GM23338 (cell line): ENCODE data around the gene CTTN. TPM values are rescaled to one million over a fixed set of nuclear protein-coding genes. Genes with fewer than 3 reads are reported as not detected.

Experiments used
- ATAC-seq: fragments of 200-7000 bp; cut with Tn5 transposase; 3 replicates; pipeline ENCODE4 v1.9.1; 2020
- DNase-seq: peaks from one replicate; pipeline ENCODE4 v3.0.0-alpha.2; 2015; ENCODE audit warnings: low spot score
- H2AFZ ChIP-seq: fragments of 200-600 bp; sonication (generic); 2 replicates; pipeline ENCODE4 v1.8.0; 2016; ENCODE audit warnings: antibody characterized with exemption, mild to moderate bottlenecking, moderate library complexity
- H3F3A ChIP-seq: fragments of 200-600 bp; sonication (generic); replicated peaks from 2 replicates; pipeline ENCODE4 v1.8.0; 2017; ENCODE audit warnings: antibody characterized with exemption, mixed run types, low read depth
- H3K27ac ChIP-seq: fragments of 200-600 bp; sonication (generic); 2 replicates; pipeline ENCODE4 v1.6.1; 2016; ENCODE audit warnings: low read depth
- H3K27me3 ChIP-seq: fragments of 200-600 bp; sonication (generic); 2 replicates; pipeline ENCODE4 v1.8.0; 2016; ENCODE audit warnings: mild to moderate bottlenecking, mixed run types, moderate library complexity; ENCODE audit not compliant: insufficient read depth
- H3K36me3 ChIP-seq: fragments of 200-600 bp; sonication (generic); 2 replicates; pipeline ENCODE4 v1.8.0; 2016; ENCODE audit warnings: mild to moderate bottlenecking; ENCODE audit not compliant: insufficient read depth
- H3K4me1 ChIP-seq: fragments of 200-600 bp; sonication (generic); 2 replicates; pipeline ENCODE4 v1.8.0; 2016; ENCODE audit warnings: mild to moderate bottlenecking, moderate library complexity; ENCODE audit not compliant: insufficient read depth
- H3K4me2 ChIP-seq: fragments of 200-600 bp; sonication (generic); 2 replicates; pipeline ENCODE4 v1.7.1; 2017; ENCODE audit warnings: mixed run types
- H3K4me3 ChIP-seq: fragments of 200-600 bp; sonication (generic); 2 replicates; pipeline ENCODE4 v1.6.1; 2016; ENCODE audit warnings: mixed run types
- H3K79me2 ChIP-seq: fragments of 200-600 bp; sonication (generic); replicated peaks from 2 replicates; pipeline ENCODE4 v1.8.0; 2017; ENCODE audit warnings: mild to moderate bottlenecking; ENCODE audit not compliant: insufficient read depth
- H3K9me2 ChIP-seq: fragments of 200-600 bp; sonication (generic); 2 replicates; pipeline ENCODE4 v1.8.0; 2017; ENCODE audit not compliant: insufficient read depth
- H4K20me1 ChIP-seq: fragments of 200-600 bp; sonication (generic); replicated peaks from 2 replicates; pipeline ENCODE4 v1.8.0; 2017; ENCODE audit warnings: mild to moderate bottlenecking; ENCODE audit not compliant: insufficient read depth
- H3K27ac Mint-ChIP-seq: 2 replicates; pipeline ENCODE4 v1.8.0; 2020; ENCODE audit warnings: inconsistent platforms, mild to moderate bottlenecking, moderate library complexity, mixed read lengths
- H3K27me3 Mint-ChIP-seq: 3 replicates; pipeline ENCODE4 v1.8.0; 2022; ENCODE audit warnings: low read depth, mild to moderate bottlenecking, moderate library complexity, mixed read lengths, inconsistent platforms; ENCODE audit not compliant: insufficient read depth, poor library complexity
- H3K36me3 Mint-ChIP-seq: 3 replicates; pipeline ENCODE4 v1.8.0; 2021; ENCODE audit warnings: low read depth, mild to moderate bottlenecking, inconsistent platforms, moderate library complexity, mixed read lengths
- H3K4me1 Mint-ChIP-seq: 3 replicates; pipeline ENCODE4 v1.8.0; 2020; ENCODE audit warnings: mild to moderate bottlenecking, inconsistent platforms, mixed read lengths
- H3K4me3 Mint-ChIP-seq: 3 replicates; pipeline ENCODE4 v1.8.0; 2021; ENCODE audit warnings: moderate library complexity, mild to moderate bottlenecking, inconsistent platforms, mixed read lengths
- H3K9me3 Mint-ChIP-seq: 3 replicates; pipeline ENCODE4 v1.8.0; 2020; ENCODE audit warnings: moderate library complexity, mild to moderate bottlenecking, inconsistent platforms, mixed read lengths
- CREB1 ChIP-seq: fragments of 250-450 bp; sonication (Bioruptor Pico); IDR thresholded peaks from 2 replicates; pipeline ENCODE4 v1.5.0; 2020; ENCODE audit warnings: low read depth, mild to moderate bottlenecking, moderate library complexity
- EZH2 ChIP-seq: fragments of 200-600 bp; sonication (generic); IDR thresholded peaks from one replicate; pipeline ENCODE4 v1.8.0; 2017; ENCODE audit warnings: antibody characterized with exemption, mild to moderate bottlenecking, low read depth; ENCODE audit not compliant: unreplicated experiment
- EZH2phosphoT487 ChIP-seq: fragments of 200-600 bp; sonication (generic); IDR thresholded peaks from one replicate; pipeline ENCODE4 v1.8.1; 2018; ENCODE audit warnings: antibody characterized with exemption; ENCODE audit not compliant: unreplicated experiment
- NANOG ChIP-seq: IDR thresholded peaks from 2 replicates; pipeline ENCODE4 v1.6.1; 2016; ENCODE audit warnings: antibody characterized with exemption, borderline replicate concordance
- POLR2AphosphoS5 ChIP-seq: IDR thresholded peaks from 2 replicates; pipeline ENCODE4 v1.6.1; 2016; ENCODE audit warnings: antibody characterized with exemption, low read depth
- STAT1 ChIP-seq: IDR thresholded peaks from one replicate; pipeline ENCODE4 v1.6.1; 2016; ENCODE audit warnings: antibody characterized with exemption; ENCODE audit not compliant: unreplicated experiment
- ZNF114 ChIP-seq: fragments of 250-450 bp; sonication (Bioruptor Pico); IDR thresholded peaks from 2 replicates; pipeline ENCODE4 v1.5.0; 2020; ENCODE audit warnings: mild to moderate bottlenecking, moderate library complexity
- ZNF331 ChIP-seq: fragments of 250-450 bp; sonication (Bioruptor Pico); IDR thresholded peaks from 2 replicates; pipeline ENCODE4 v1.5.0; 2020; ENCODE audit warnings: low read depth, mild to moderate bottlenecking, moderate library complexity
- polyA plus RNA-seq: library from polyadenylated mRNA; unstranded; fragments of >200 nt; fragmentation: Nextera tagmentation; extraction: Ambion mirVana; gene quantifications from 2 replicates; pipeline ENCODE4 v1.2.1, GENCODE V29; 2016
- total RNA-seq: library from RNA; depleted of rRNA; stranded (reverse); fragments of >200 nt; shearing (Covaris generic); gene quantifications from 2 replicates; pipeline ENCODE4 v1.2.3, GENCODE V29; 2014
- TF ChIP-seq, protein P1 (sequence below): fragments of 250-450 bp; sonication (Bioruptor Pico); IDR thresholded peaks from 2 replicates; pipeline ENCODE4 v1.5.0; 2020; ENCODE audit warnings: mild to moderate bottlenecking, moderate library complexity
- TF ChIP-seq, protein P2 (sequence below), 2 experiments: fragments of 200-600 bp in 1 of 2; sonication (generic) in 1 of 2; conservative IDR thresholded peaks; 2 replicates each; pipeline versions ENCODE4 v1.5.1 to v1.6.1; 2016 to 2017; ENCODE audit warnings: antibody characterized with exemption in 2 of 2, low read depth in 2 of 2, mild to moderate bottlenecking in 2 of 2, moderate library complexity in 1 of 2
- TF ChIP-seq, protein P3 (sequence below): IDR thresholded peaks from 2 replicates; pipeline ENCODE4 v1.6.1; 2016; ENCODE audit warnings: antibody characterized with exemption

CTTN gene
- total and polyA plus RNA-seq, 2 experiments from 2014 or later, result 163 to 343 TPM

DNA sequence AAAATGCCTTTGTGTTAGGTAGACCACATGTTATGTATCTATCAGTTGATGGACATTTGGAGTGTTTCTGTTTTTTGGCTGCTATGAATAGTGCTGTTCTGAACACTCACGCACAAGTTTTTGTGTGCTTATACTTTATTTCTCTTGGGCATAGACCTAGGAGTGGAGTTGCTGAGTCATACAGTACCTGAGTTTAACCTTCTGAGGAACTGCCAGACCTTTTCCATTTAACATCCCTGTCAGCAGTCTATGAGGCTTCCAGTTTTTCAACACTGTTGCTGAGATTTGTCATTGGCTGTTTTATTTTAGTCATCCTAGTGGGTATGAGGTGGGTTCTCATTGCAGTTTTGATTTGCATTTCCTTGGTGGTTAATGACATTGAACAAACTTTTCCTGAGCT, 4.4 kb downstream of the CTTN start (continued):
- TF ChIP-seq, protein P1, sequence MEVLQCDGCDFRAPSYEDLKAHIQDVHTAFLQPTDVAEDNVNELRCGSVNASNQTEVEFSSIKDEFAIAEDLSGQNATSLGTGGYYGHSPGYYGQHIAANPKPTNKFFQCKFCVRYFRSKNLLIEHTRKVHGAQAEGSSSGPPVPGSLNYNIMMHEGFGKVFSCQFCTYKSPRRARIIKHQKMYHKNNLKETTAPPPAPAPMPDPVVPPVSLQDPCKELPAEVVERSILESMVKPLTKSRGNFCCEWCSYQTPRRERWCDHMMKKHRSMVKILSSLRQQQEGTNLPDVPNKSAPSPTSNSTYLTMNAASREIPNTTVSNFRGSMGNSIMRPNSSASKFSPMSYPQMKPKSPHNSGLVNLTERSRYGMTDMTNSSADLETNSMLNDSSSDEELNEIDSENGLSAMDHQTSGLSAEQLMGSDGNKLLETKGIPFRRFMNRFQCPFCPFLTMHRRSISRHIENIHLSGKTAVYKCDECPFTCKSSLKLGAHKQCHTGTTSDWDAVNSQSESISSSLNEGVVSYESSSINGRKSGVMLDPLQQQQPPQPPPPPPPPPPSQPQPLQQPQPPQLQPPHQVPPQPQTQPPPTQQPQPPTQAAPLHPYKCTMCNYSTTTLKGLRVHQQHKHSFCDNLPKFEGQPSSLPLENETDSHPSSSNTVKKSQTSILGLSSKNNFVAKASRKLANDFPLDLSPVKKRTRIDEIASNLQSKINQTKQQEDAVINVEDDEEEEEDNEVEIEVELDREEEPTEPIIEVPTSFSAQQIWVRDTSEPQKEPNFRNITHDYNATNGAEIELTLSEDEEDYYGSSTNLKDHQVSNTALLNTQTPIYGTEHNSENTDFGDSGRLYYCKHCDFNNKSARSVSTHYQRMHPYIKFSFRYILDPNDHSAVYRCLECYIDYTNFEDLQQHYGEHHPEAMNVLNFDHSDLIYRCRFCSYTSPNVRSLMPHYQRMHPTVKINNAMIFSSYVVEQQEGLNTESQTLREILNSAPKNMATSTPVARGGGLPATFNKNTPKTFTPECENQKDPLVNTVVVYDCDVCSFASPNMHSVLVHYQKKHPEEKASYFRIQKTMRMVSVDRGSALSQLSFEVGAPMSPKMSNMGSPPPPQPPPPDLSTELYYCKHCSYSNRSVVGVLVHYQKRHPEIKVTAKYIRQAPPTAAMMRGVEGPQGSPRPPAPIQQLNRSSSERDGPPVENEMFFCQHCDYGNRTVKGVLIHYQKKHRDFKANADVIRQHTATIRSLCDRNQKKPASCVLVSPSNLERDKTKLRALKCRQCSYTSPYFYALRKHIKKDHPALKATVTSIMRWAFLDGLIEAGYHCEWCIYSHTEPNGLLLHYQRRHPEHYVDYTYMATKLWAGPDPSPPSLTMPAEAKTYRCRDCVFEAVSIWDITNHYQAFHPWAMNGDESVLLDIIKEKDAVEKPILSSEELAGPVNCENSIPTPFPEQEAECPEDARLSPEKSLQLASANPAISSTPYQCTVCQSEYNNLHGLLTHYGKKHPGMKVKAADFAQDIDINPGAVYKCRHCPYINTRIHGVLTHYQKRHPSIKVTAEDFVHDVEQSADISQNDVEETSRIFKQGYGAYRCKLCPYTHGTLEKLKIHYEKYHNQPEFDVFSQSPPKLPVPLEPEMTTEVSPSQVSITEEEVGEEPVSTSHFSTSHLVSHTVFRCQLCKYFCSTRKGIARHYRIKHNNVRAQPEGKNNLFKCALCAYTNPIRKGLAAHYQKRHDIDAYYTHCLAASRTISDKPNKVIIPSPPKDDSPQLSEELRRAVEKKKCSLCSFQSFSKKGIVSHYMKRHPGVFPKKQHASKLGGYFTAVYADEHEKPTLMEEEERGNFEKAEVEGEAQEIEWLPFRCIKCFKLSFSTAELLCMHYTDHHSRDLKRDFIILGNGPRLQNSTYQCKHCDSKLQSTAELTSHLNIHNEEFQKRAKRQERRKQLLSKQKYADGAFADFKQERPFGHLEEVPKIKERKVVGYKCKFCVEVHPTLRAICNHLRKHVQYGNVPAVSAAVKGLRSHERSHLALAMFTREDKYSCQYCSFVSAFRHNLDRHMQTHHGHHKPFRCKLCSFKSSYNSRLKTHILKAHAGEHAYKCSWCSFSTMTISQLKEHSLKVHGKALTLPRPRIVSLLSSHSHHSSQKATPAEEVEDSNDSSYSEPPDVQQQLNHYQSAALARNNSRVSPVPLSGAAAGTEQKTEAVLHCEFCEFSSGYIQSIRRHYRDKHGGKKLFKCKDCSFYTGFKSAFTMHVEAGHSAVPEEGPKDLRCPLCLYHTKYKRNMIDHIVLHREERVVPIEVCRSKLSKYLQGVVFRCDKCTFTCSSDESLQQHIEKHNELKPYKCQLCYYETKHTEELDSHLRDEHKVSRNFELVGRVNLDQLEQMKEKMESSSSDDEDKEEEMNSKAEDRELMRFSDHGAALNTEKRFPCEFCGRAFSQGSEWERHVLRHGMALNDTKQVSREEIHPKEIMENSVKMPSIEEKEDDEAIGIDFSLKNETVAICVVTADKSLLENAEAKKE (CRISPR knock-in tag), result no peak
- no peak for TF ChIP-seq ZNF331

DNA sequence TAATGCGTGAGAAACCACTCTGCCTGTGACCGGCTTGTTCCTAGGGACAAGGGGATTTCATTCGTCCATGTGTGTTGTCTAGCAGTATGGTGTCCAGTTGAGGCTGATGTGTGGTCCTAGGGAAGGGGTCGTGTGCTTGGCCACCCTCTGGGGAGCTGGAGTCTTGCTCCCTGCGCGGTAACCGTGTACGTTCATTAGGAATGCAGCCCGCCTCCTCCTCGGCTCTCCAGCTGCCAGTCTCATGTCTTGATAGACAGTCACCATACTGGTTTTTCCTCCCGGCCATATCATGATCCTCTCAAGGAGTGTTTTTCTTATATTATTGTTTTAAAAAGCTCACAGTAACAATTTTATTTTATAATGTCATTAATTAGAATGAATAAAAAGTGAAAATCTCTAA, 5.9 kb downstream of the CTTN start:
- H3K4me1 Mint-ChIP-seq, result peaks cover 18% of the 10 kb centered on the region
- Histone ChIP-seq H3K27me3 (no peaks in the 10 kb centered on the region), H3K79me2 (peaks cover 80% of the 10 kb centered on the region), H3K4me2 (no peak overlapping the region), H3K36me3 (peaks cover 37% of the 10 kb centered on the region), H3K4me3 (no peak overlapping the region), H2AFZ (no peak overlapping the region), H3F3A (peaks cover 4% of the 10 kb centered on the region), H4K20me1 (peaks cover 45% of the 10 kb centered on the region), H3K4me1 (peaks cover 22% of the 10 kb centered on the region), H3K27ac (no peak overlapping the region; the same call in 1 of the 2 replicates), H3K9me2 (no peaks in the 10 kb centered on the region)
- no peaks in the 10 kb centered on the region for H3K9me3 Mint-ChIP-seq
- peaks cover 33% of the 10 kb centered on the region for H3K36me3 Mint-ChIP-seq
- peaks cover 8% of the 10 kb centered on the region for H3K27me3 Mint-ChIP-seq
- no peak overlapping the region for H3K27ac Mint-ChIP-seq
- no peak overlapping the region for H3K4me3 Mint-ChIP-seq
- no peak for ATAC-seq
- DNase-seq, result no peak
- no peak for TF ChIP-seq EZH2
- TF ChIP-seq ZNF331, result no peak
- TF ChIP-seq, protein P2, sequence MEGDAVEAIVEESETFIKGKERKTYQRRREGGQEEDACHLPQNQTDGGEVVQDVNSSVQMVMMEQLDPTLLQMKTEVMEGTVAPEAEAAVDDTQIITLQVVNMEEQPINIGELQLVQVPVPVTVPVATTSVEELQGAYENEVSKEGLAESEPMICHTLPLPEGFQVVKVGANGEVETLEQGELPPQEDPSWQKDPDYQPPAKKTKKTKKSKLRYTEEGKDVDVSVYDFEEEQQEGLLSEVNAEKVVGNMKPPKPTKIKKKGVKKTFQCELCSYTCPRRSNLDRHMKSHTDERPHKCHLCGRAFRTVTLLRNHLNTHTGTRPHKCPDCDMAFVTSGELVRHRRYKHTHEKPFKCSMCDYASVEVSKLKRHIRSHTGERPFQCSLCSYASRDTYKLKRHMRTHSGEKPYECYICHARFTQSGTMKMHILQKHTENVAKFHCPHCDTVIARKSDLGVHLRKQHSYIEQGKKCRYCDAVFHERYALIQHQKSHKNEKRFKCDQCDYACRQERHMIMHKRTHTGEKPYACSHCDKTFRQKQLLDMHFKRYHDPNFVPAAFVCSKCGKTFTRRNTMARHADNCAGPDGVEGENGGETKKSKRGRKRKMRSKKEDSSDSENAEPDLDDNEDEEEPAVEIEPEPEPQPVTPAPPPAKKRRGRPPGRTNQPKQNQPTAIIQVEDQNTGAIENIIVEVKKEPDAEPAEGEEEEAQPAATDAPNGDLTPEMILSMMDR (conservative IDR thresholded peaks at IDR 0.05; ENCODE audit: low read depth in 2 of 2), result no peak
- TF ChIP-seq STAT1, result no peak
- TF ChIP-seq, protein P3, sequence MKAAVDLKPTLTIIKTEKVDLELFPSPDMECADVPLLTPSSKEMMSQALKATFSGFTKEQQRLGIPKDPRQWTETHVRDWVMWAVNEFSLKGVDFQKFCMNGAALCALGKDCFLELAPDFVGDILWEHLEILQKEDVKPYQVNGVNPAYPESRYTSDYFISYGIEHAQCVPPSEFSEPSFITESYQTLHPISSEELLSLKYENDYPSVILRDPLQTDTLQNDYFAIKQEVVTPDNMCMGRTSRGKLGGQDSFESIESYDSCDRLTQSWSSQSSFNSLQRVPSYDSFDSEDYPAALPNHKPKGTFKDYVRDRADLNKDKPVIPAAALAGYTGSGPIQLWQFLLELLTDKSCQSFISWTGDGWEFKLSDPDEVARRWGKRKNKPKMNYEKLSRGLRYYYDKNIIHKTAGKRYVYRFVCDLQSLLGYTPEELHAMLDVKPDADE, result no peak
- no peak for TF ChIP-seq ZNF114 (CRISPR knock-in tag)
- no peak for TF ChIP-seq NANOG
- no peak for TF ChIP-seq POLR2AphosphoS5
- no peak for TF ChIP-seq CREB1 (CRISPR knock-in tag)
- no peak for TF ChIP-seq EZH2phosphoT487
